IMR-90 (cell line): ENCODE results near the gene TAX1BP1. TPM values are rescaled to one million over a fixed set of nuclear protein-coding genes. Genes with fewer than 3 reads are reported as not detected.

Experiments used
- ATAC-seq: fragments of 200-7000 bp; cut with Tn5 transposase; 2 replicates; pipeline ENCODE4 v1.9.1; 2020; ENCODE audit warnings: low read depth, mild to moderate bottlenecking, moderate library complexity
- BruUV-seq: library from RNA; stranded (reverse); fragments of 400-500 nt; replicated peaks from 2 replicates; lab custom pipeline; 2021; lab: Mats Ljungman, UMichigan
- CTCF ChIA-PET: fragments of 300-600 bp; formaldehyde crosslinking; extraction: SDS; loops from one replicate; lab custom pipeline; 2021; ENCODE audit warnings: antibody characterized with exemption; lab: Yijun Ruan, JAX
- POLR2A ChIA-PET: fragments of 300-600 bp; sonication (Branson Sonifier 250); formaldehyde crosslinking; loops from one replicate; lab custom pipeline; 2022; ENCODE audit warnings: antibody characterized with exemption; ENCODE audit not compliant: unreplicated experiment; lab: Charles Lee
- DNase-seq: peaks from one replicate; pipeline ENCODE4 v3.0.0; 2013
- H2AFZ ChIP-seq: replicated peaks from 2 replicates; pipeline ENCODE3; 2013; ENCODE audit warnings: low read length, mild to moderate bottlenecking; ENCODE audit not compliant: poor library complexity
- H2AK5ac ChIP-seq: 2 replicates; pipeline ENCODE4 v1.6.1; 2013; ENCODE audit warnings: low read depth, low read length, inconsistent platforms
- H2AK9ac ChIP-seq: replicated peaks from 2 replicates; pipeline ENCODE3; 2013; ENCODE audit warnings: mild to moderate bottlenecking, low read depth, low read length, moderate library complexity; ENCODE audit not compliant: poor library complexity
- H2BK120ac ChIP-seq: 2 replicates; pipeline ENCODE4 v1.6.1; 2013; ENCODE audit warnings: low read depth, low read length, inconsistent platforms
- H2BK15ac ChIP-seq: 3 replicates; pipeline ENCODE4 v1.6.1; 2013; ENCODE audit warnings: low read depth, low read length, inconsistent platforms
- H2BK20ac ChIP-seq: 2 replicates; pipeline ENCODE4 v1.6.1; 2013; ENCODE audit warnings: low read depth, mild to moderate bottlenecking, inconsistent platforms, low read length, moderate library complexity
- H2BK5ac ChIP-seq: 2 replicates; pipeline ENCODE4 v1.6.1; 2013; ENCODE audit warnings: mild to moderate bottlenecking, low read depth, low read length, inconsistent platforms; ENCODE audit not compliant: poor library complexity, severe bottlenecking
- H3K14ac ChIP-seq: replicated peaks from 2 replicates; pipeline ENCODE4 v1.6.1; 2013; ENCODE audit warnings: low read depth, low read length, inconsistent platforms
- H3K18ac ChIP-seq: 2 replicates; pipeline ENCODE4 v1.6.1; 2013; ENCODE audit warnings: low read depth, low read length, control low read depth
- H3K23ac ChIP-seq: 2 replicates; pipeline ENCODE4 v1.6.1; 2013; ENCODE audit warnings: low read depth, low read length, inconsistent platforms
- H3K27ac ChIP-seq: 2 replicates; pipeline ENCODE4 v1.5.1; 2013; ENCODE audit warnings: mild to moderate bottlenecking, control low read depth, low read length; ENCODE audit not compliant: insufficient read depth
- H3K27me3 ChIP-seq: 2 replicates; pipeline ENCODE4 v1.6.1; 2013; ENCODE audit warnings: low read length; ENCODE audit not compliant: control insufficient read depth, insufficient read depth
- H3K36me3 ChIP-seq: 2 replicates; pipeline ENCODE4 v1.6.1; 2013; ENCODE audit warnings: low read length, mixed read lengths; ENCODE audit not compliant: control insufficient read depth, insufficient read depth
- H3K4ac ChIP-seq: 2 replicates; pipeline ENCODE4 v1.6.1; 2013; ENCODE audit warnings: low read depth, low read length, inconsistent platforms
- H3K4me1 ChIP-seq: 2 replicates; pipeline ENCODE4 v1.6.1; 2013; ENCODE audit warnings: low read length, mixed read lengths; ENCODE audit not compliant: control insufficient read depth, insufficient read depth
- H3K4me2 ChIP-seq: 2 replicates; pipeline ENCODE4 v1.6.1; 2013; ENCODE audit warnings: low read depth, mild to moderate bottlenecking, control low read depth, low read length, moderate library complexity
- H3K4me3 ChIP-seq: 2 replicates; pipeline ENCODE4 v1.5.1; 2013; ENCODE audit warnings: low read depth, mild to moderate bottlenecking, control low read depth, low read length, moderate library complexity; ENCODE audit not compliant: insufficient read depth
- H3K56ac ChIP-seq: 2 replicates; pipeline ENCODE4 v1.6.1; 2013; ENCODE audit warnings: low read length, inconsistent platforms; ENCODE audit not compliant: insufficient read depth; ENCODE audit errors: extremely low read depth
- H3K79me1 ChIP-seq, 2 experiments: 2 replicates each; pipeline ENCODE4 v1.6.1; 2013; ENCODE audit warnings: low read length in 2 of 2, inconsistent platforms in 1 of 2, low read depth in 1 of 2
- H3K9ac ChIP-seq: 2 replicates; pipeline ENCODE4 v1.6.1; 2013; ENCODE audit warnings: low read depth, low read length, control low read depth
- H3K9me1 ChIP-seq: 2 replicates; pipeline ENCODE4 v1.6.1; 2013; ENCODE audit warnings: low read length, inconsistent platforms; ENCODE audit not compliant: insufficient read depth
- H3K9me3 ChIP-seq: 2 replicates; pipeline ENCODE4 v1.6.1; 2013; ENCODE audit warnings: low read length; ENCODE audit not compliant: control insufficient read depth, insufficient read depth
- H4K20me1 ChIP-seq: 2 replicates; pipeline ENCODE4 v1.6.1; 2013; ENCODE audit warnings: low read length, inconsistent platforms; ENCODE audit not compliant: insufficient read depth
- H4K5ac ChIP-seq: 2 replicates; pipeline ENCODE4 v1.6.1; 2013; ENCODE audit warnings: mild to moderate bottlenecking, low read depth, low read length, control low read depth
- H4K8ac ChIP-seq, 2 experiments: 2 replicates each; pipeline ENCODE4 v1.6.1; 2013; ENCODE audit warnings: low read depth in 2 of 2, low read length in 2 of 2, control low read depth in 1 of 2, inconsistent platforms in 1 of 2
- H4K91ac ChIP-seq: 2 replicates; pipeline ENCODE4 v1.6.1; 2013; ENCODE audit warnings: low read depth, low read length, inconsistent platforms; ENCODE audit not compliant: insufficient read depth
- CHD1 ChIP-seq: IDR thresholded peaks from 2 replicates; pipeline ENCODE4 v1.6.1; 2012; ENCODE audit warnings: low read depth, low read length, improper control_type of control experiment
- MAZ ChIP-seq: IDR thresholded peaks from 2 replicates; pipeline ENCODE4 v1.6.1; 2012; ENCODE audit warnings: low read depth, mild to moderate bottlenecking, low read length, improper control_type of control experiment, moderate library complexity, borderline replicate concordance
- POLR2A ChIP-seq: IDR thresholded peaks from 2 replicates; pipeline ENCODE4 v1.6.1; 2012; ENCODE audit warnings: mild to moderate bottlenecking, low read depth, low read length
- RFX5 ChIP-seq: IDR thresholded peaks from 2 replicates; pipeline ENCODE4 v1.8.0; 2012; ENCODE audit warnings: low read depth, mild to moderate bottlenecking, low read length, moderate library complexity
- SMC3 ChIP-seq: fragments of 150-350 bp; IDR thresholded peaks from 2 replicates; pipeline ENCODE4 v1.6.1; 2016; ENCODE audit warnings: low read depth, mild to moderate bottlenecking, antibody characterized with exemption, low read length, moderate library complexity
- dilution Hi-C: fragments of 300-500 bp; cut with HindIII; formaldehyde crosslinking; loops from one replicate; pipeline ENCODE4 v1.14.3; 2018; ENCODE audit warnings: low sequenced_read_pairs; ENCODE audit not compliant: unreplicated experiment
- in situ Hi-C: fragments of 300-500 bp; cut with MboI; formaldehyde crosslinking; loops from 3 replicates; pipeline ENCODE4 v1.14.3; 2019; ENCODE audit warnings: low sequenced_read_pairs, inconsistent platforms, mixed read lengths
- intact Hi-C: fragments of 100-400 bp; cut with micrococcal nuclease; formaldehyde crosslinking; loops from 2 replicates; pipeline ENCODE4 v1.10.0; 2022
- polyA plus RNA-seq, 3 experiments: library from polyadenylated mRNA; depleted of rRNA; stranded (reverse); fragments of >200 nt; gene quantifications; 2 replicates each; pipeline ENCODE4 v1.2.3, GENCODE V29; 2012; ENCODE audit warnings: low replicate concordance in 1 of 3
- total RNA-seq: library from RNA; depleted of rRNA; stranded (reverse); fragments of >200 nt; gene quantifications from 2 replicates; pipeline ENCODE4 v1.2.3, GENCODE V29; 2012

The TAX1BP1 gene
- total and polyA plus RNA-seq, 2 of the 4 experiments (the other 2 are of a cell fraction): 49.0 to 52.7 TPM

- no peak for TF ChIP-seq MAZ
- TF ChIP-seq CHD1: no peak
These were observed 5.2 kb downstream of the TAX1BP1 start (continued) for GRCh38 chr7:27745064-27745583.

- ChIA-PET CTCF (interaction anchor here (0.6 to 2.1 kb wide), 3 partner anchors 29 to 76 kb away, joined by 4 to 16 read pairs (median 4); no protein-coding TSS in a partner anchor), POLR2A (no interaction called here)
- no peaks in the 10 kb centered on the region; the same call in 1 of the 2 replicates for H3K9me1 ChIP-seq
- H3K4ac ChIP-seq: no peak overlapping the region
- no peak for TF ChIP-seq SMC3
- no peak for TF ChIP-seq RFX5
- TF ChIP-seq POLR2A: no peak
- DNase-seq: no peak
- ATAC-seq: no peak
- no peak overlapping the region for H2AFZ ChIP-seq
- H3K14ac ChIP-seq: 0 out of 2 replicates have a peak overlapping the region, but pooled peaks have one; percentile 29
- H3K27ac ChIP-seq: no peak overlapping the region
- no peak overlapping the region for H2AK5ac ChIP-seq
- no peak overlapping the region for H3K9ac ChIP-seq
- H4K91ac ChIP-seq: no peak overlapping the region
- H3K18ac ChIP-seq: no peak overlapping the region
- peaks cover 4% of the 10 kb centered on the region for H3K36me3 ChIP-seq
- H4K5ac ChIP-seq: no peak overlapping the region
- H2BK15ac ChIP-seq: no peak overlapping the region
- H3K56ac ChIP-seq: no peak overlapping the region; the same call in 1 of the 2 replicates
- in situ Hi-C loops: no loop called here
- peaks cover 20 to 39% of the 10 kb centered on the region in 2 experiments for H3K79me1 ChIP-seq
- no peak overlapping the region; the same call in 1 of the 2 replicates for H3K23ac ChIP-seq
- H3K27me3 ChIP-seq: no peaks in the 10 kb centered on the region
- H2BK120ac ChIP-seq: no peak overlapping the region
- H3K4me3 ChIP-seq: no peak overlapping the region
- no peaks in the 10 kb centered on the region for H3K9me3 ChIP-seq
- intact Hi-C loops: loop anchor here (10.0 kb wide), 2 partner anchors 348 to 552 kb away; no protein-coding TSS in a partner anchor
- no peak overlapping the region for H2AK9ac ChIP-seq
- no TSS peak for BruUV-seq
- peaks cover 31% of the 10 kb centered on the region; the same call in 1 of the 2 replicates for H4K20me1 ChIP-seq
- dilution Hi-C loops: no loop called here
- no peak overlapping the region for H2BK20ac ChIP-seq
- peaks cover 8% of the 10 kb centered on the region; the same call in 1 of the 2 replicates for H3K4me1 ChIP-seq
- no peak overlapping the region; the same call in 1 of the 2 replicates for H3K4me2 ChIP-seq
- H4K8ac ChIP-seq: no peak overlapping the region
- H2BK5ac ChIP-seq: no peak overlapping the region
These were observed 6.5 kb downstream of the TAX1BP1 start for GRCh38 chr7:27746486-27746885.
